ENCODE results near the gene RELN. TPM values are rescaled to one million over a fixed set of nuclear protein-coding genes. Genes with fewer than 3 reads are reported as not detected.

The RELN gene
- total and polyA plus RNA-seq, 8 donors, result 3.6 to 20.1 (median 15.3) TPM

- TF ChIP-seq CTCF (IDR thresholded peaks at IDR 0.05), result no peak
- Histone ChIP-seq H3K4me3 (no peak overlapping the region), H3K36me3 (no peaks in the 10 kb centered on the region), H3K27ac (no peak overlapping the region), H3K4me1 (no peaks in the 10 kb centered on the region), H3K9me3 (no peaks in the 10 kb centered on the region), H3K27me3 (no peaks in the 10 kb centered on the region)
- intact Hi-C loops (cut with DNase I), result no loop called here
- DNase-seq (no peak), ATAC-seq (no peak)
Observed at GRCh38 chr7:103810112-103810744, 179.2 kb downstream of the RELN start.

DNA sequence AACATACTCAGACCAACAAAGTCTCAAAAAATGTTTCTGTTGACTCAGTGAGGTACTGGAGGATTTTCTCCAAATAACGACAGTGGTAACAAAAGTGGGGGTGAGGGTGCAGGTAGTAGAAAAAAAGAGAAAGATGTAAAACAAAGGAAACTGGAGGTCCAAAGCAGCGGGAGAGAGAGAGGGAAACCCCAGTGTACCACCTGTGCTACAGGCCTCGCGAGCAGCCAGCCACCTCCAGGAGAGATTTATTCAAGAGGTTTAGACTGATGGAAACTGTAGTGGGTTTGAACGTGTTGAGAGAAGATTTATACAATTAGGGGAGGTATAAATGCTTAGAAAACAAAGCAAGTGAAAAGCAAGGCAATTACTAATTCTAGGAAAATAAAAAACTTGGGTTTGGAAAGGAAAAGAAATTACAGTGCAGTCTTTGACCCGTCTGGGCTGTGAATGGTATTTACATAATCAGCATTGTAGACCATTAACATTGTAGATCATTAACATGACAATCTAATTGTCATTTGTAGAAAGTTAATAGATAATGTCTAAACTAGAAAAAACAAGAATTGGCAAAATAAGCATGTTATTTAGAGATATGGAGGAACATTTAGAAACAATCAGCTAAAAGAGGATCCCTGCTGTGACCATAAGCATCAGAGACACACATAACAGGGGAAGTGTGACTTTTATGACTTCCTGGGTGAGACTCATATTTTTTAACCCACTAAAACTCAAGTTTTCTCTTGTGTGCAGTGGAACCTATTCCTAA lies 180.0 kb downstream of the RELN start:
- no peak for TF ChIP-seq CTCF (IDR thresholded peaks at IDR 0.05)
- intact Hi-C loops (cut with DNase I), result no loop called here
- no peak overlapping the region for H3K4me3 ChIP-seq
- H3K27me3 ChIP-seq, result no peaks in the 10 kb centered on the region
- H3K36me3 ChIP-seq, result no peaks in the 10 kb centered on the region
- DNase-seq, result no peak
- no peak overlapping the region for H3K27ac ChIP-seq
- no peaks in the 10 kb centered on the region for H3K4me1 ChIP-seq
- H3K9me3 ChIP-seq, result no peaks in the 10 kb centered on the region
- ATAC-seq, result no peak

GRCh38 chr7:103805346-103805745 lies 184.1 kb downstream of the RELN start:
- Histone ChIP-seq H3K4me3 (no peak overlapping the region), H3K36me3 (no peaks in the 10 kb centered on the region), H3K4me1 (no peaks in the 10 kb centered on the region), H3K27ac (no peak overlapping the region), H3K27me3 (no peaks in the 10 kb centered on the region), H3K9me3 (no peaks in the 10 kb centered on the region)
- intact Hi-C loops (cut with DNase I), result no loop called here
- no peak for ATAC-seq
- no peak for DNase-seq
- no peak for TF ChIP-seq CTCF (IDR thresholded peaks at IDR 0.05)

DNA sequence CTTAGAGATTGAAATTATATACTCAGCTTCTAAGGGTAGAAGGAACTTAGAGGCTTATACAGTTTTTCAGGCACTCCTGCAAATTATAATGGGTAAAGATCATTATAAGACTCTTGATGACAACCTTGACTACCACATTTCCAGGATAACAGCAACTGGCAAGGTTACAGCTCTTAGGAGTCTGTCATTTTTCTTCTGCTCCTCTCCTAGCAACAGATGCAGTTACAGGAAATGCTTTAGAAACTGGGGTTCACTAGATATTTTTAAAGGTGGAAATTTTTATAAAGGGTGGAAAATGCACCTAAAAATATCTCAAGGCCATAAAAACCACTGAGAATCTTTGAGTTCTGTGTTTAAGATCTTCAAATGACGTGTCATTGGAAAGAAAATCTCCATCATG lies 185.8 kb downstream of the RELN start:
- DNase-seq (no peak), ATAC-seq (no peak)
- Histone ChIP-seq H3K36me3 (no peaks in the 10 kb centered on the region), H3K27ac (no peak overlapping the region), H3K9me3 (no peaks in the 10 kb centered on the region), H3K4me1 (no peaks in the 10 kb centered on the region), H3K4me3 (no peak overlapping the region), H3K27me3 (no peaks in the 10 kb centered on the region)
- TF ChIP-seq CTCF (IDR thresholded peaks at IDR 0.05), result no peak
- intact Hi-C loops (cut with DNase I), result no loop called here

GRCh38 chr7:103799298-103799697 lies 190.2 kb downstream of the RELN start:
- Histone ChIP-seq H3K27me3 (no peaks in the 10 kb centered on the region), H3K4me3 (no peak overlapping the region), H3K4me1 (no peaks in the 10 kb centered on the region), H3K27ac (no peak overlapping the region), H3K9me3 (no peaks in the 10 kb centered on the region), H3K36me3 (no peaks in the 10 kb centered on the region)
- no peak for TF ChIP-seq CTCF (IDR thresholded peaks at IDR 0.05)
- no peak for DNase-seq
- intact Hi-C loops (cut with DNase I), result no loop called here
- ATAC-seq, result no peak

Measured in left lung (tissue), 10 donors.